GM10266 (cell line): ENCODE results near the gene ZDHHC12.
A peak's percentile ranks its signal among the peaks of the same experiment; 100 is the strongest.
"Not testable (repeated sequence)": the region's sequence is repeated elsewhere in the genome, so short reads cannot be mapped to it uniquely, and the experiment has no call there.

Experiments
- DNase-seq: peaks from one replicate; pipeline ENCODE4 v3.0.0; 2012; ENCODE audit errors: extremely low spot score
- TF ChIP-seq, protein P1 (sequence below): IDR thresholded peaks from 2 replicates; pipeline ENCODE4 v1.5.1; 2012; ENCODE audit warnings: mild to moderate bottlenecking, low read depth; ENCODE audit not compliant: control insufficient read depth, insufficient read depth; ENCODE audit errors: missing control alignments

Gene ZDHHC12

DNA sequence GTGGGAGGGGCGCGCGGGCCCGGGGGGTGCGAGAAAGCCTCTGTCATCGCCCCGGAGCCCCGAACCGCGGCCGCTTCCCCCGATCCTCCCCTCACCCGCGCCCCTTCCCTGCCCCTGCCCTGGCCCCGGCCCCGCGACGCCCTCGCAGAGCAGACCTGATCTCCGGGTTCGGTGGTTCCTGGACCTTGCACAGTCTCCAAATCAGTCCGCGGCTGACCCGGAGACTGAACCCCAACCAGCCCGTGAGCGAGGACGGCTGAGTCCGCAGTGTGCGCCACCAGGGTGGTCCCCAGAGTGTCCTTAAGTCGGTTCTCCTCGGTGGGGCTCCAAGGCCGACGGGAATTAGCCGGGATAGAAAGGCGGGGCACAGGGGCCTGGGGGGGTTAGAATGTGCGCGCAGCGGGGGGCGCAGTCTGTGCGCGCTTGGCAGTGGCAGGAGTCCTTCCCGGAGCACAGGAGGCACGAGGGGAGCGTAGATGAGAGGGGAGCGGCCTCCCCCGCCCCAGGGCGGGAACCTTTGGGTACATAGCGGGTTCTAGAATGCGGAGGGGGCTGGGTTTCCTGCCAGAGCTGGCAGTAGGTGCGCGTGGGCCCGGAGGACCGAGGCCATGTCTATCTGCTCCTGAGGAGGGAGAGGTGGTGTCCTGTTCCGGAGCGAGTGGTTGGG, 20.8 kb downstream of the ZDHHC12 start:
- TF ChIP-seq, protein P1, sequence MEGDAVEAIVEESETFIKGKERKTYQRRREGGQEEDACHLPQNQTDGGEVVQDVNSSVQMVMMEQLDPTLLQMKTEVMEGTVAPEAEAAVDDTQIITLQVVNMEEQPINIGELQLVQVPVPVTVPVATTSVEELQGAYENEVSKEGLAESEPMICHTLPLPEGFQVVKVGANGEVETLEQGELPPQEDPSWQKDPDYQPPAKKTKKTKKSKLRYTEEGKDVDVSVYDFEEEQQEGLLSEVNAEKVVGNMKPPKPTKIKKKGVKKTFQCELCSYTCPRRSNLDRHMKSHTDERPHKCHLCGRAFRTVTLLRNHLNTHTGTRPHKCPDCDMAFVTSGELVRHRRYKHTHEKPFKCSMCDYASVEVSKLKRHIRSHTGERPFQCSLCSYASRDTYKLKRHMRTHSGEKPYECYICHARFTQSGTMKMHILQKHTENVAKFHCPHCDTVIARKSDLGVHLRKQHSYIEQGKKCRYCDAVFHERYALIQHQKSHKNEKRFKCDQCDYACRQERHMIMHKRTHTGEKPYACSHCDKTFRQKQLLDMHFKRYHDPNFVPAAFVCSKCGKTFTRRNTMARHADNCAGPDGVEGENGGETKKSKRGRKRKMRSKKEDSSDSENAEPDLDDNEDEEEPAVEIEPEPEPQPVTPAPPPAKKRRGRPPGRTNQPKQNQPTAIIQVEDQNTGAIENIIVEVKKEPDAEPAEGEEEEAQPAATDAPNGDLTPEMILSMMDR, result no peak
- peak; percentile 71 for DNase-seq

DNA sequence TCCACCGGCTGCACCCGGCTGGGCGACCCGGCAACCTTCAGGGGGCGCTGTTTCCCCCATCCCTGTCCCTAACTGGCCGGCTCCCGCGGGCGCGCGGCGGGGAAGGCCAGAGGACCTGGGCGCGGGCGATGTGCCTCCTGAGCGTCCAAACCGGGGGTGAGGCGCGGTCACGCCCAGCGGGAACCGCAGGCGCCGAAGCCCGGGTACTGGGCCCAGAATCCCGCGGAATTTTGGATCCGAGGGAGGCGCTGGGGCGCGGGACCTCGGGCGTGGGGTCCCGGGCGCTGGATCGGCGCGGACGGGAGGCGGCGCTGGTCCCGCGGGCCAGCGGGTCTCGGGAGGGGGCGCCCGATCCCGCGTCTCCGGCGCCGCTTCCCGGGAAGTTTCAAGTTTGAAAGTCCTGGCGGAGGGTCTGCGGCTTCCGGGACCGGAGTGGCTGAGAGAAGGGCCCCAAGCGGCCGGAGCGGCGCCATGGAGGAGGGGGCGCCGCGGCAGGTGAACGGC, 21.4 kb downstream of the ZDHHC12 start, which contains the start of gene PKN3:
PKN3 (plus strand) TSS at position 59 of the 504 bp plus-strand sequence; CDS start at position 472, 413 bp downstream.
- DNase-seq, result peak; percentile 97
- TF ChIP-seq, protein P1, result peak; percentile 93

DNA sequence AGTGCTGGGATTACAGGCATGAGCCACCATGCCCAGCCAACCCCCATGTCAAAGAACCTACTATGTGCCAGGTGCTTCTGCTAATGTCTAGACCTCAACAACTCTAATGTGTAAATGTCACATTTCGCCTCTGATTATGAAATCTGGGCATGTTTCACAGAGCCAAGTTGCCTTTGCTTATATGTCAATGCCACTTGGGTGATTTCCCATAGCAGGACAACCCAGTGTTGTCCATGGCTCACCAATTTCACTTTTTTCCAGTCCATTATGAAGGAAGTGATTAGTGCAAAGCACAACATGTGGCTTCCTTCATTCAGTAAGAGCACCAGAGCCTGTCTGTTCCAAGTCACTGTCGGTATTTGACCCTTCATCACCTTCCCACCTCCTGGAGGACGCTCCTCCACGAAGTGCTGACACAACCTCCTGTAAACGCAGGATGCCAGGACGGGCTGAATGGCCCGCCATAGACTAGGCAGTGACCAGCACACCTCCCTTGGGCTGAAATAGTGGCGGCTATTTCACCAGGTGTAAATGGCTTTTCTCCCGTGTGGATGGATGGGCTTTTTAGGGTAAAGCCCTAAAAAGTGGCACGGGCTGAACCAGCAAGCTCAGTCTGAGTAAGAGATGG, 22.6 kb downstream of the ZDHHC12 start:
- no peak for DNase-seq
- TF ChIP-seq, protein P1, result no peak

DNA sequence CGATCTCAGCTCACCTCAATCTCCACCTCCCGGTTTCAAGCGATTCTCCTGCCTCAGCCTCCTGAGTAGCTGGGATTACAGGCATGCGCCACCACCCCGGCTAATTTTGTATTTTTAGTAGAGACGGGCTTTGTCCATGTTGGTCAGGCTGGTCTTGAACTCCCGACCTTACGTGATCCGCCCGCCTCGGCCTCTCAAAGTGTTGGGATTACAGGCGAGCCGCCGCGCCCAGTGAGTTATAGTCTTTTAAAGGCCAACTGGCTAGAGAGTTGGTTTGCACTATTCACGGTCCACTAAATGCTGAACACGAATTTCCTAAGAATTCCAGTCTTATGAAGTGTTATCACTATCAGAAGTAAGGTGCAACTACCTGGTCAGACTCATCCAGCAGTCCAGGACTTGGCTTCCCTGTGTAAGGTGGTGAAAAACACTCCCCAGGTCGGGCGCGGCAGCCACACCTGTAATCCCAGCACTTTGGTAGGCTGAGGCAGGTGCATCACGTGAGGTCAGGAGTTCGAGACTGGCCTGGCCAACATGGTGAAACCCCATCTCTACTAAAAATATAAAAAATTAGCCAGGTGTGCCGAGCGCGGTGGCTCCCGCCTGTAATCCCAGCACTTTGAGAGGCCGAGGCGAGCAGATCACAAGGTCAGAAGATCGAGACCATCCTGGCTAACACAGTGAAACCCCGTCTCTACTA, 24.7 kb downstream of the ZDHHC12 start:
- not testable (repeated sequence) for DNase-seq

DNA sequence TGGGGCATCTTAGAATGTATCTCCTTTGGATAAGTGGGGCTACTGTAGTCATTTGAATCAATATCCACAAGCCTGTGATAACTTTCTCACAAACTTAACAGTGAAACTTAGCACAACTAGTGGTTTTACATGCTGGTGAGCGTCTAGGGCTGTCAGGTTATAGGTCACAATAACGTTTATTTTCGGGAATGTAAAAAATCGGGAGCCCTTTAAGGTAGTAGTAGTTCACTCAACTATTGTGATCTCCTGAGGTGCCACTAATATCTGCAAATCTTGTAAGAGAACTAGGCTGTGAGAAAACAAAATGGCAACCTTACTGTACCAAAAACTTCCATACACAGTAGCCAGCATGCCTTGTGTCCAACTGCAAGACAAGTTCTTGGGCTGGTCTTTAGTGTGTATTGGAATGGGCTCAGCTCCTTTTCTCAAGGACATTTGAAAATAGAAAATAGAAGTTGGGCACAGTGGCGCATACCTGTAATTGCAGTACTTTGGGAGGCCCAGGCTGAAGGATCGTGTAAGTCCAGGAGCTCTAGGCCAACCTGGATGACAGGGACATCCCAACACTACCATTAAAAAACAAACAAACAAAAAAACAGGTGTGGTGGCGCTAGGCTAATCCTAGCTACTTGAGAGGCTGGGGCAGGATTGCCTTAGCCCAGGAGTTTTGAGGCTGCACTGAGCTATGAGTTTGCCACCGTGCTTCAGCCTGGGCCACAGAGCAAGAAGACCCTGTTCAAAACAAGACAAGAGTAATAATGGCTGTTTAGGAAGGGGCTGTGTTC, 26.8 kb downstream of the ZDHHC12 start:
- DNase-seq, result no peak
- TF ChIP-seq, protein P1, result no peak

GRCh38 chr9:128694344-128694743, 29.6 kb downstream of the ZDHHC12 start:
- TF ChIP-seq, protein P1, result no peak
- DNase-seq, result no peak

- not testable (repeated sequence) for DNase-seq
These were observed 30.2 kb downstream of the ZDHHC12 start for GRCh38 chr9:128693738-128694137.
